GM12891 (cell line): ENCODE data around the gene SMNDC1.

Experiments used
- PAX5 ChIP-seq: IDR thresholded peaks from 2 replicates; pipeline ENCODE4 v1.6.1; 2011; ENCODE audit warnings: low read length, moderate library complexity, mild to moderate bottlenecking; ENCODE audit not compliant: insufficient read depth, severe bottlenecking
- POLR2A ChIP-seq: IDR thresholded peaks from 2 replicates; pipeline ENCODE4 v1.6.1; 2011; ENCODE audit warnings: low read depth, low read length, control low read depth
- POLR2AphosphoS5 ChIP-seq: IDR thresholded peaks from 2 replicates; pipeline ENCODE4 v1.6.1; 2011; ENCODE audit warnings: low read depth, low read length, control low read depth
- POU2F2 ChIP-seq: IDR thresholded peaks from 2 replicates; pipeline ENCODE4 v1.6.1; 2011; ENCODE audit warnings: low read depth, mild to moderate bottlenecking, control low read depth, low read length, moderate library complexity
- SPI1 ChIP-seq: IDR thresholded peaks from 2 replicates; pipeline ENCODE4 v1.6.1; 2011; ENCODE audit warnings: low read depth, low read length, control low read depth
- TAF1 ChIP-seq: IDR thresholded peaks from 2 replicates; pipeline ENCODE4 v1.6.1; 2011; ENCODE audit warnings: low read depth, low read length, control low read depth

GRCh38 chr10:110259317-110259716 lies 45.4 kb downstream of the SMNDC1 start:
- TF ChIP-seq POLR2AphosphoS5 (no peak), POLR2A (no peak), TAF1 (no peak), PAX5 (no peak), SPI1 (no peak), POU2F2 (no peak)
